HG03108 (cell line): ENCODE results near the gene C3orf85.

ENCODE experiments used
- ATAC-seq: cut with Tn5 transposase; IDR thresholded peaks from one replicate; pipeline ENCODE4 v1.9.1; 2021; ENCODE audit warnings: moderate library complexity; ENCODE audit not compliant: unreplicated experiment

Gene C3orf85

DNA sequence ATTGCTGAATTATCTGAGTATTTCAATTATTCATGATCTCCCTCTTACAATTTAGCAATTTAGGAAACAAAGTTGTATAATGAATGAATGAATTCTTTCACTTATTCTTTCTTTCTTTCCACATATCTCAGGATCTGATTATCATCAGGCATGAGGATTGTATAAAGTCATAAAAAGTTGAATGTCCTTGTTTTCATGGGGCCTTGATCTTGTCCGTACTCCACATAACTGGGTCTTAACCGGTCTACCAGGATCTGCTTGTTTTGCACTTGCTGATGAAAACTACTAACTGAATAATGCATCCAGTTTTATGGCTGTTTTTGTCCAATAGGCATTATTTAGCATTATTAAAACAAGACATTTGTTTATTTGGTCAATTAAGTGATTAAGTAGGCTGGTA lies 12.6 kb downstream of the C3orf85 start:
- no peak for ATAC-seq

DNA sequence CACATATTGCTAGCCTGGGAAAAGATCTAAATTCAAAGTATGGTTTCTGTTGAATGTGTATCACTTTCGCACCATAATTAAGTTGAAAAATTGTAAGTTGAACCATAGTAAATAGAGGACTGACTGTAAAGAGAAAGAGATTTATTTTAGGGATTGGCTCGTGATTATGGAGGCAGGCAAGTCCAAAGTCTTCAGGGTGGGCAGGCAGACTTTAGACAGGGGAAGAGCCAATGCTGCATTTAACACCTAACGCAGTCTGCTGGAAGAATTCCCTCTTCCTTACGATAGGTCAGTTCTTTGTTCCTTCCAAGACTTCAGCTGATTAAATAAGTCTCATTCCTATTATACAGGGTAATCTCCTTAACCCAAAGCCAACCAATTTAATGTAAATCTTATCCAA lies 15.8 kb downstream of the C3orf85 start:
- ATAC-seq, result no peak

DNA sequence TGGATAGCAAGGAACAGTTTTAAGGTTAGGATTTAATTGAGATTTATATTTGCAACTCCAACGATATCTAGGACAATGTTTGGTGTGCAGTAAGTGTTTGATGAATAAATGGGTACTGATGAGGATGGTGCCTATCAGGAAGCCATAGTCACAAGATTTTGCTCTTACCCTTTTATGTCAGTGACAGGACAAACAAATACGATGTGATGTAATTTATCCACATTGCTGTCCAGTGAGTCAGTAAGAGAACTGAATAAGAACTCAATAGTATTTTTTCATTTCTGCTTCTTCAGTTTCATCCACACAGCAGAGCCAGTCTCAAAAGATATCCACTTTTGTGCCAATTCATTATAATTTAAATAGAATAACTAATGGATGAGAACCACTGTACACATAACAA lies 18.5 kb downstream of the C3orf85 start:
- ATAC-seq, result no peak

DNA sequence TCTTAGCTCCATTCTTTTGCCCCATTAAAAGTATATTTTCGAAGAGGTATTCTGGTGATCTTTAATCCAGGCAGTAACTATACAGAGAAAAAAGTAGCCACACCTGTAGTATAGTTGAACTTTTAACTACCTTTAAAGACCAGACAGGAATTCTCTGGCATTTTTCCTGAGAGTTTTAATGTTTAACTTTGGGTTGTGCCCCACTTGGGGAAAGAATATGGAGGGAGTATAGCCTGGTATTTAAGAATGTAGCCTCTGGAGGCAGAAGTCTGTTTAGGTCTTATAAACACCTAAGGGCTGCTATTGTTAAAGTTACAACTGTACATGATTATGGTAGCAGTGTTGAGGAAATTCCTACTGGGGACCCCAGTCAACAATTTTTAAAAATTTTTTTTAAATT lies 19.3 kb downstream of the C3orf85 start:
- ATAC-seq, result no peak

DNA sequence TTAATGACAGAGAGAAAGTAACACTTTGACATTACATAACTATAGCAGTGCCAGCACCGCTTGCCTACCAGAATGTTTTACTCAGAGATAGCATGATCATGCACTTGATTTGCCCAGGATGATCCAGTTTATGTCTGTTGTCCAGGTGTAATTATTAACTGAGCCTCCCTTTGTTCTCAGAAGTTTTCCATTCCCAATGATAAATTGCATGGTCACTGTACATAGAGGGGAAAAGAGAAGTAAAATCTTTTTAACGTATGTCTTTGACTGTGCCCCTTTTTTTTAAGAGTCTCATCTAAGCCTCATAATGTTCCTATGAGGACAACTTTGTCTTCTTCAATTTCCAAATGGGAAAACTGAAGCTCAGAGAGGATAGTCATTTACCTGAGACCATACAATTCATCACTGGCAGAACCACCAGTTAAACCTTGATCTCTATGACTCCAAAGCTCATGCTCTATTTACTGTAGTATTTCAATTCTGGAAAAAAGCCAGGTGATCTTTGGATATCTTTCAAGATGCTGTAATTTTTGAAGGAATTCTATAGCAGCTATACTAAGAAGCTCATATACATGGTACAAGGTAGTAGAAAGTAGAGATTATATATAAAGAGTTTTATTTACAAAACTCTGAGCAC lies 25.1 kb downstream of the C3orf85 start:
- ATAC-seq, result no peak

- no peak for ATAC-seq
Observed at GRCh38 chr3:109165905-109166304, 29.4 kb downstream of the C3orf85 start.

GRCh38 chr3:109171479-109171878 lies 35.0 kb downstream of the C3orf85 start:
- no peak for ATAC-seq

GRCh38 chr3:109175411-109175810 lies 38.9 kb downstream of the C3orf85 start:
- no peak for ATAC-seq

GRCh38 chr3:109176726-109177125 lies 40.2 kb downstream of the C3orf85 start:
- ATAC-seq, result no peak

DNA sequence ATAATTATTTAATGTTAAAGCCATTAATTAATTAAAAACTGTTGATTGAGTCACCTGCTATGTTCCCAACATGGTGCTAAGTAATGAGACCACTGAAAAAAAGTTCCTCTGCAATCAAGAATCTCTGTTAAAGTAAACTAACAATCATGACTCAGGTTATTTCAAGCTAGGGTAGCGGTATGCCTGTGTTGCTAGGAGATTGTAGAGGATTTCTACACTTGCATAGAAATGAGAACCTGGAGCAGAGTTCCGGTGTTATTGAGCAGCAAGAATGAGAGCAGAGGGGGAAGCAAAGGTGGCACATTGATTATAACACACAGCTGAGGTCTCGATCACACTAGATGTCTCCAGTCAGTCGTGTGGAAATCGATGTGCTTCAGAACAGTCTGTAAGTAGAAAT lies 41.4 kb downstream of the C3orf85 start:
- no peak for ATAC-seq

- no peak for ATAC-seq
Observed at GRCh38 chr3:109178708-109179107, 42.2 kb downstream of the C3orf85 start.

DNA sequence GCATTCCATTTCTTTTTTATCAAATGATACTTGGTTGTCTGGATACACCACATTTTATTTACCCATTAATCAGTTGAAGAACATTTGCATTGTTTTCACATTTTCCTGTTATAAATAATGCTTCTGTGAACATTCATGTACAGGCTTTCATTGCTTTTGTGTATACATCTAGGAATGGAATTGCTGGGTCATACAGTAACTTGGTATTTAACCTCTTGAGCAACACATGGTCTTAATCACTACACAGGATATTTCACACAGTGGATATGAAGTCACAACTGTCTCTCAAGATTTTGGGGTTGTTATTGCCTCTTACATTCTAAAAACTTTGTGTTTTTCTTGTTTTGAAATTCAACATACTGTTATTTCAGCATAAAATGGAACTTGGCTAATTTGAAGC lies 48.2 kb downstream of the C3orf85 start:
- no peak for ATAC-seq

DNA sequence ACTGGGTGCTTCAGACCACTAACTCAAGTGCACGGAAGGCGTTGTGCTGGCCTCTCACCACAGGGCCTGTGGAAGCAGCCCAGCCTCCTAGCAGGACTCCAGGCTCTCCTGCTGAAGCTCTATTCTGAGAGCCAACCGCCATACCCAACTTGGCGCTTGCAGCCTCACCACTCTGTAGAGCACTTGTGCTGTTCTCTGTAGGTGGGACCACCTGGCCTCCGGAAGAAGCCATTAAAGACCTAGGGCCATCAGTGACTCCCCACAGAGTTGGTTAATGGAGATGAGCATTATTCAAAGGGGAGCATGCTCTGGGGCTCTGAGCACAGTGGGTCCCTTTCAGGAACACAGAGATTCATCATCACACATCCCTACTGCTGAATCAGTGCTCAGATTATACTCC lies 50.9 kb downstream of the C3orf85 start:
- no peak for ATAC-seq

GRCh38 chr3:109188741-109189140 lies 52.2 kb downstream of the C3orf85 start:
- no peak for ATAC-seq

- ATAC-seq, result no peak
Observed at GRCh38 chr3:109191421-109191820, 54.9 kb downstream of the C3orf85 start.

- ATAC-seq, result no peak
Observed at GRCh38 chr3:109195815-109196214, 59.3 kb downstream of the C3orf85 start.
